Nephron progenitor cell (in vitro differentiated cells): ENCODE measurements around the gene LIPA.

ENCODE experiments used
- DNase-seq: peaks from one replicate; pipeline ENCODE4 v3.0.0; 2021
- H3K27ac Mint-ChIP-seq: 2 replicates; pipeline ENCODE4 v1.8.0; 2021; ENCODE audit warnings: mild to moderate bottlenecking, moderate library complexity, mixed read lengths
- H3K27me3 Mint-ChIP-seq: 2 replicates; pipeline ENCODE4 v1.8.0; 2021; ENCODE audit warnings: mild to moderate bottlenecking, low read depth, mixed read lengths; ENCODE audit not compliant: poor library complexity
- H3K36me3 Mint-ChIP-seq: 2 replicates; pipeline ENCODE4 v1.8.0; 2021; ENCODE audit warnings: low read depth, mixed read lengths
- H3K4me1 Mint-ChIP-seq: 2 replicates; pipeline ENCODE4 v1.8.0; 2021; ENCODE audit warnings: mixed read lengths
- H3K4me3 Mint-ChIP-seq: 2 replicates; pipeline ENCODE4 v1.8.0; 2021; ENCODE audit warnings: mild to moderate bottlenecking, moderate library complexity, mixed read lengths
- H3K9me3 Mint-ChIP-seq: 2 replicates; pipeline ENCODE4 v1.8.0; 2021; ENCODE audit warnings: mild to moderate bottlenecking, moderate library complexity, mixed read lengths
- TF ChIP-seq, protein P1 (sequence below): fragments of 200-600 bp; sonication (generic); IDR thresholded peaks from 2 replicates; pipeline ENCODE4 v1.5.0; 2021; ENCODE audit warnings: antibody characterized with exemption

The LIPA gene

DNA sequence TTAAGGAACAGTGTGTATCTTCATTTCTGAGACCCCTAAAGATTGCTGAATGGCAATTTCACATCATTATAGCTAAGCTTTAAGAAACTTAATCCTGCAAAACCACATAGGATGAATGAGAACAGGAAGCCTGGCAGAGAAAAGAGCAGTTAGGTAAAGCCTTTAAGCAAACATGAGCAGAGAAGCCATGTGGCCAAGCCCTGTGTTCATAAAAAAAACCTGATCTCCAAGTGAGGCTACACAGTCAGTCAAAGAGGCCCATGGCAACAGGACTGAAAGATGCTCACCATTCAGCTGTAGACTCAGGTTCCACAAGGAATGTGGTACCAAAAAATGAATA lies 9.3 kb downstream of the LIPA start:
- Mint-ChIP-seq H3K27me3 (no peaks in the 10 kb centered on the region), H3K9me3 (no peaks in the 10 kb centered on the region), H3K36me3 (no peaks in the 10 kb centered on the region), H3K4me1 (peaks cover 21% of the 10 kb centered on the region), H3K4me3 (no peak overlapping the region), H3K27ac (no peak overlapping the region)
- TF ChIP-seq, protein P1, sequence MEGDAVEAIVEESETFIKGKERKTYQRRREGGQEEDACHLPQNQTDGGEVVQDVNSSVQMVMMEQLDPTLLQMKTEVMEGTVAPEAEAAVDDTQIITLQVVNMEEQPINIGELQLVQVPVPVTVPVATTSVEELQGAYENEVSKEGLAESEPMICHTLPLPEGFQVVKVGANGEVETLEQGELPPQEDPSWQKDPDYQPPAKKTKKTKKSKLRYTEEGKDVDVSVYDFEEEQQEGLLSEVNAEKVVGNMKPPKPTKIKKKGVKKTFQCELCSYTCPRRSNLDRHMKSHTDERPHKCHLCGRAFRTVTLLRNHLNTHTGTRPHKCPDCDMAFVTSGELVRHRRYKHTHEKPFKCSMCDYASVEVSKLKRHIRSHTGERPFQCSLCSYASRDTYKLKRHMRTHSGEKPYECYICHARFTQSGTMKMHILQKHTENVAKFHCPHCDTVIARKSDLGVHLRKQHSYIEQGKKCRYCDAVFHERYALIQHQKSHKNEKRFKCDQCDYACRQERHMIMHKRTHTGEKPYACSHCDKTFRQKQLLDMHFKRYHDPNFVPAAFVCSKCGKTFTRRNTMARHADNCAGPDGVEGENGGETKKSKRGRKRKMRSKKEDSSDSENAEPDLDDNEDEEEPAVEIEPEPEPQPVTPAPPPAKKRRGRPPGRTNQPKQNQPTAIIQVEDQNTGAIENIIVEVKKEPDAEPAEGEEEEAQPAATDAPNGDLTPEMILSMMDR = no peak
- DNase-seq = no peak

DNA sequence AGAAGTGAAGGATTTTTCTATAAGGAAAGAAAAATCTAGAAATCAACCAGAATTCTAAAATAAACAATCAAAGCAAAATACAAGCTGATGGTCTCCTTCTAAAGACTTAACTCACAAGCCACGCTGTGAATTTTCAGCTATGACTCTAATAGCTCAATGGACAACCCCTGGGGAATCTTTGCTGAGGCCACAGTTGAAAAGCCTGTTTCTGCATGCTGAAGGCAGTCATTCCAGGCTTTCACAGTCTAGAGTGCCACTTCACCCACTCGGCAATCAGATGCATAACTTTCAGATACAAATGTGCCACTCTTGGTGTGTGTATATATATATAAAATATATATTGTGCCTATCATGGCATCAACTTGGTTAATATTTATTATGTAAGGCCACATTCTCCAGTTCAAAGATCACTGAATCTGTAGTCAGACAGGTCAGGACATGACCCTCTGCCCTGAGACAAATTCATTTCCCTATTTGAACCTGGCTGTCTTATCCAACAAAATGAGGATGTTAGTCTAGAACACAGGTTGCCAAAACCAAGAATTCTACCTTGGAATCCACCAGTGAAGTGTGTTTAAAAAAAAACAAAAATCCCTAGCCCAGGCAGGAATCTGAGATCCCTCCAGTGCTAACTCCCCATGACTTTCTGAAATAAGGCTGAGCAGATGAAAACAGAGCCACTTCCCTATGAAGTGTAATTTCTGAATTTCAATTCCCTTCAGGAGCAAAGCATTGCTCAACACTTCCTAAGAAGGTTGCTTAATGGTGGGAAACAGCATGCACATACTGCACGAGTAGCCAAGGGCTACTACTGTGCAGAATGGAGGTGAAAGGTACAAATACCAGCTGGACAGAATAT lies 9.9 kb downstream of the LIPA start:
- H3K4me1 Mint-ChIP-seq = peaks cover 21% of the 10 kb centered on the region
- no peaks in the 10 kb centered on the region for H3K27me3 Mint-ChIP-seq
- TF ChIP-seq, protein P1 = no peak
- H3K9me3 Mint-ChIP-seq = no peaks in the 10 kb centered on the region
- H3K27ac Mint-ChIP-seq = no peak overlapping the region
- H3K36me3 Mint-ChIP-seq = no peaks in the 10 kb centered on the region
- no peak for DNase-seq
- H3K4me3 Mint-ChIP-seq = no peak overlapping the region

DNA sequence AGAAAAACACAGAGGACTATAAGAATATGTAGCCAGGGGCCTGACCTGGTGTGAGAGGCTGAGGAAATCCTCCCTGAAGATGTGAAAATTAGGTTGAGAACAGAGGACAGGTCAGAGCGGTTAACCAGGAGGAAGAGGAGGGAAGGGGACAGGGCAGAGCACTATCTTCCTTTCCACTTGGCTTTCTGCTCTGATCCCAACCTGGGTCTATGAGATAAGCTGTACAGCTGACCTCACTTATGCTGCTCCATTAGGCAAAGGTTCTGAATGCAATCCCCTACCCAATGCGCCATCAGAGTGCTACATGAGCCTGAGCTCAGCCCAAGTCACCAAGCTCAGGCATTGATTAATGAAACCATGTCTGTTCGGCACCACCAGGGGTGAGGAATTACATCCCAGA lies 10.5 kb downstream of the LIPA start:
- no peak overlapping the region for H3K4me3 Mint-ChIP-seq
- DNase-seq = no peak
- H3K4me1 Mint-ChIP-seq = peaks cover 21% of the 10 kb centered on the region
- peak overlapping the region; percentile 72 for H3K27ac Mint-ChIP-seq
- no peaks in the 10 kb centered on the region for H3K27me3 Mint-ChIP-seq
- TF ChIP-seq, protein P1 = no peak
- no peaks in the 10 kb centered on the region for H3K9me3 Mint-ChIP-seq
- no peaks in the 10 kb centered on the region for H3K36me3 Mint-ChIP-seq

DNA sequence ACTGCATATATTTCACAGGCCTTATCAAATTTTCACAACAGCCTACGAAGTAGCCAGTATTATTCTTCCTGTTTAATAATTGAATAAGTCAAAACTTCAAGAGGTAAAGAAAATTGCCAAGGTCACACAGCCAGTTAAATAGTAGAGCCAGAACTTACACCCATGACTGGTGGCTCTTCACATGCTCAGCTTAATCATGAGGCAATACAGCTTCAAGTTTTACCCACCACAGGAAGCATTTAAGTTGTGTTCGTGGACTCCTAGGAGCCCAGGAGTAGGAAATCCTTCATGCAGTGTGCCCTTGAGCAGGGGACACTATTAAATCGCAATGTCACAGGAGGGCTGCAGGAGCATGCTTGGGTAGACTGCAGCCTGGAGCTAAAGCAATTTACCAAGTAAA lies 11.1 kb downstream of the LIPA start:
- TF ChIP-seq, protein P1 = no peak
- H3K27me3 Mint-ChIP-seq = no peaks in the 10 kb centered on the region
- H3K4me3 Mint-ChIP-seq = no peak overlapping the region
- H3K36me3 Mint-ChIP-seq = no peaks in the 10 kb centered on the region
- H3K4me1 Mint-ChIP-seq = peaks cover 21% of the 10 kb centered on the region
- H3K9me3 Mint-ChIP-seq = no peaks in the 10 kb centered on the region
- peak overlapping the region; percentile 72 for H3K27ac Mint-ChIP-seq
- DNase-seq = no peak

DNA sequence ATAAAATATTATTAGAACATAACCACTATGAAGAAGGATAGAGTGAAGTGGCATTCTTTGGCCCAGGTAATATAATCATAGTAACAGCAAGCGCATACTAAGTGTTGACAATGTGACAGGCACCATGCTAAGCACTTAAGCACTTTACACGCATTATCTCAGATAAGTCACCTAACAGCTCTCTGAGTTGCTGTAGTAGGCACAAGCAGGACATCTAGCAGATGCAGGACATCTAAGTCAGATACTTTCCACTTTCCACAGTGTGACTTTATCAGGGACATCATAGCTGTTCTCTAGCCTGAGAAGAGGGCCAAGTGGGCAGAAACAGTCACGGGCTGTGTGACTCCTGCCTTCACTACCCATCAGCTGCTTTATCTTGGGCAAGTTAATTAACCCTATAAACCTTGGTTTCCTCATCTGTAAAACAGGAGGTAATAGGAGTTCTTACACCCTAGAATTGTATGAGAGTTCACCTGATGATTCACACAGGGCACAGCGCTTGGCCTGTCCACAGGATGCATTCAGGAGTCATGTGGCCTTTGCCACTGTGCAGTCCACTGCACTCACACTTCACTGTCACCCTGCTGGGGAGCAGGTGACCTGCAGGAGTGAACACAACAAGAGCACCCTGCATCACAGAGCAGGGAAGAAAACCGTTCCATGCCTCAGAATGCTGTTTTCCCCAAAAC lies 12.5 kb downstream of the LIPA start:
- peaks cover 21% of the 10 kb centered on the region for H3K4me1 Mint-ChIP-seq
- H3K9me3 Mint-ChIP-seq = no peaks in the 10 kb centered on the region
- H3K36me3 Mint-ChIP-seq = no peaks in the 10 kb centered on the region
- no peak overlapping the region for H3K4me3 Mint-ChIP-seq
- no peak for DNase-seq
- TF ChIP-seq, protein P1 = no peak
- no peaks in the 10 kb centered on the region for H3K27me3 Mint-ChIP-seq
- peak overlapping the region; percentile 29 for H3K27ac Mint-ChIP-seq
